SU-DHL-6 (cell line): ENCODE data around the gene ATRN.

Experiments used
- EZH2phosphoT487 ChIP-seq: fragments of 200-600 bp; sonication (generic), shearing (Covaris generic); conservative IDR thresholded peaks from 2 replicates; pipeline ENCODE4 v1.6.1; 2018; ENCODE audit warnings: mild to moderate bottlenecking, antibody characterized with exemption, low read length, moderate library complexity, mixed read lengths
- TF ChIP-seq, protein P1 (sequence below): fragments of 200-600 bp; sonication (generic); IDR thresholded peaks from one replicate; pipeline ENCODE4 v1.5.1; 2017; ENCODE audit warnings: antibody characterized with exemption, mild to moderate bottlenecking, low read length, moderate library complexity; ENCODE audit not compliant: insufficient read depth, poor library complexity, severe bottlenecking

DNA sequence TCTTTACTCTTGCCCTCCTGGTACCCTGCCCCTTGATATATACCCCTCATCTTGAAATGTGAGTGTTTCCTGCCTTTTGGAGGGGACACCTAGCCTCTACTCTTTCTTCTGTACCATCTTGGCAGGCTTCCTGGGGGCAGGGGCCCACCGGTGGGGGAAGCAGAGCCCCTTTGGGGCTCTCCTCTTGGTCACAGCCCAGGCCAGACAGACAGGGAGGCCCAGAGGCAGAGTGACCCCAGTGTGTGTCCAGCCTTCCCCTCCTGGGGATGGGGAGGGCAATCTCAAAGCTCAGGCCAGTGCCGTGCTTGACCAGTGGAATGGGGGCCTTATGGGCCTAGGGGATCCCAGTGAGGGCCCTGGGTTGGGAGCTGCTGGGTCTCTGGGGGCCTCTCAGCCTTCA, 207.4 kb downstream of the ATRN start:
- TF ChIP-seq, protein P1, sequence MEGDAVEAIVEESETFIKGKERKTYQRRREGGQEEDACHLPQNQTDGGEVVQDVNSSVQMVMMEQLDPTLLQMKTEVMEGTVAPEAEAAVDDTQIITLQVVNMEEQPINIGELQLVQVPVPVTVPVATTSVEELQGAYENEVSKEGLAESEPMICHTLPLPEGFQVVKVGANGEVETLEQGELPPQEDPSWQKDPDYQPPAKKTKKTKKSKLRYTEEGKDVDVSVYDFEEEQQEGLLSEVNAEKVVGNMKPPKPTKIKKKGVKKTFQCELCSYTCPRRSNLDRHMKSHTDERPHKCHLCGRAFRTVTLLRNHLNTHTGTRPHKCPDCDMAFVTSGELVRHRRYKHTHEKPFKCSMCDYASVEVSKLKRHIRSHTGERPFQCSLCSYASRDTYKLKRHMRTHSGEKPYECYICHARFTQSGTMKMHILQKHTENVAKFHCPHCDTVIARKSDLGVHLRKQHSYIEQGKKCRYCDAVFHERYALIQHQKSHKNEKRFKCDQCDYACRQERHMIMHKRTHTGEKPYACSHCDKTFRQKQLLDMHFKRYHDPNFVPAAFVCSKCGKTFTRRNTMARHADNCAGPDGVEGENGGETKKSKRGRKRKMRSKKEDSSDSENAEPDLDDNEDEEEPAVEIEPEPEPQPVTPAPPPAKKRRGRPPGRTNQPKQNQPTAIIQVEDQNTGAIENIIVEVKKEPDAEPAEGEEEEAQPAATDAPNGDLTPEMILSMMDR, result no peak
- TF ChIP-seq EZH2phosphoT487, result no peak
